Caco-2 (cell line): ENCODE results near the gene SAMSN1. TPM values are rescaled to one million over a fixed set of nuclear protein-coding genes. Genes with fewer than 3 reads are reported as not detected.

Source experiments
- BruUV-seq: library from RNA; stranded (reverse); fragments of 400-500 nt; replicated peaks from 2 replicates; lab custom pipeline; 2021; lab: Mats Ljungman, UMichigan
- CTCF ChIA-PET: fragments of 300-600 bp; sonication (Branson Sonifier 250); formaldehyde crosslinking; loops from one replicate; lab custom pipeline; 2022; ENCODE audit warnings: antibody characterized with exemption; lab: Charles Lee
- POLR2A ChIA-PET: fragments of 300-600 bp; sonication (Branson Sonifier 250); formaldehyde crosslinking; loops from one replicate; lab custom pipeline; 2022; ENCODE audit warnings: antibody characterized with exemption; lab: Charles Lee
- DNase-seq, 2 experiments: peaks; one replicate each; pipeline versions ENCODE4 v3.0.0 to v3.0.0-alpha.2; 2020 to 2022
- H3K27me3 ChIP-seq: replicated peaks from 2 replicates; pipeline ENCODE4 v1.6.0; 2011; ENCODE audit warnings: low read length; ENCODE audit not compliant: control insufficient read depth, insufficient read depth
- H3K36me3 ChIP-seq: 2 replicates; pipeline ENCODE4 v1.5.1; 2011; ENCODE audit warnings: low read length; ENCODE audit not compliant: control insufficient read depth, insufficient read depth
- H3K4me1 ChIP-seq: fragments of 250-450 bp; sonication (Bioruptor Pico); 2 replicates; pipeline ENCODE4 v1.5.1; 2020; ENCODE audit warnings: mild to moderate bottlenecking
- H3K4me3 ChIP-seq: 2 replicates; pipeline ENCODE4 v1.5.1; 2011; ENCODE audit warnings: low read depth, mild to moderate bottlenecking, control low read depth, low read length
- H3K9me3 ChIP-seq: fragments of 250-450 bp; sonication (Bioruptor Pico); 2 replicates; pipeline ENCODE4 v1.5.1; 2020; ENCODE audit warnings: mild to moderate bottlenecking, moderate library complexity
- H3K27ac Mint-ChIP-seq: one replicate; pipeline ENCODE4 v1.8.0; 2022; ENCODE audit warnings: mixed read lengths; ENCODE audit not compliant: unreplicated experiment
- H3K27me3 Mint-ChIP-seq: one replicate; pipeline ENCODE4 v1.8.0; 2022; ENCODE audit warnings: mixed read lengths; ENCODE audit not compliant: insufficient read depth, unreplicated experiment
- H3K36me3 Mint-ChIP-seq: one replicate; pipeline ENCODE4 v1.8.0; 2022; ENCODE audit warnings: mild to moderate bottlenecking, mixed read lengths; ENCODE audit not compliant: insufficient read depth, unreplicated experiment
- H3K4me1 Mint-ChIP-seq: one replicate; pipeline ENCODE4 v1.8.0; 2022; ENCODE audit warnings: low read depth, mixed read lengths; ENCODE audit not compliant: unreplicated experiment
- H3K4me3 Mint-ChIP-seq: one replicate; pipeline ENCODE4 v1.8.0; 2022; ENCODE audit warnings: mild to moderate bottlenecking, moderate library complexity, mixed read lengths; ENCODE audit not compliant: unreplicated experiment
- H3K9me3 Mint-ChIP-seq: one replicate; pipeline ENCODE4 v1.8.0; 2022; ENCODE audit warnings: mixed read lengths; ENCODE audit not compliant: unreplicated experiment
- intact Hi-C: fragments of 100-400 bp; cut with micrococcal nuclease; formaldehyde crosslinking; loops from one replicate; pipeline ENCODE4 v1.10.0; 2022; ENCODE audit not compliant: unreplicated experiment
- total RNA-seq: library from RNA; stranded (reverse); gene quantifications from 2 replicates; pipeline ENCODE4 v1.2.3, GENCODE V29; 2022
- TF ChIP-seq, protein P1 (sequence below), 2 experiments: fragments of 200-600 bp in 1 of 2; IDR thresholded peaks; 1 replicate in 1 of 2; 2 replicates in 1 of 2; pipeline versions ENCODE4 v1.5.1 to v1.8.0; 2011 to 2022; ENCODE audit warnings: antibody characterized with exemption in 1 of 2, control low read depth in 1 of 2, inconsistent platforms in 1 of 2, low read depth in 1 of 2, low read length in 1 of 2, mild to moderate bottlenecking in 1 of 2, moderate library complexity in 1 of 2; ENCODE audit not compliant: insufficient read depth in 1 of 2, severe bottlenecking in 1 of 2, unreplicated experiment in 1 of 2

Gene SAMSN1
- total RNA-seq, 1 experiment from 2014 or later = not detected

DNA sequence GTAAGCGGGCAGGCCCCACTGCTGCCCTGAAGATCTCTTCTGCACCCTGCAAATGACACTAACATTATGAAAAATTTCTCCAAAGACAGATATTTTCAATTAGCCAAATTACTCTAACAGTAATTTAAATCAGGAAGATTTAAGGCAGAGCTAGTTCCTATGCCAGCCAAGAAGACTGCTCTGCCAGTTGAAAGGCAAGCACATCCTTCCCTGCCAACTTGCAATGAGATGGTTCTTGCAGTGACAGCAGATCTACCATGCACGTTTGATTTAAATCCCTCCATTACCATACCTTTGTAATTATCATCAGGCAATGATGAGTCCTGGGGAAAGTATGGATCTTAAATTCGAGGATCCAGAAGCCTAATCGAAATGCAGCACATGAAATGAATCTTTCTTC is 76.5 kb downstream of the SAMSN1 start:
- Histone ChIP-seq H3K4me3 (no peak overlapping the region), H3K36me3 (no peaks in the 10 kb centered on the region), H3K9me3 (no peaks in the 10 kb centered on the region), H3K4me1 (no peaks in the 10 kb centered on the region), H3K27me3 (no peaks in the 10 kb centered on the region)
- intact Hi-C loops = no loop called here
- Mint-ChIP-seq H3K27me3 (no peaks in the 10 kb centered on the region), H3K4me1 (no peaks in the 10 kb centered on the region), H3K36me3 (no peaks in the 10 kb centered on the region), H3K27ac (no peak overlapping the region), H3K4me3 (no peak overlapping the region), H3K9me3 (no peaks in the 10 kb centered on the region)
- POLR2A ChIA-PET = no interaction called here
- TF ChIP-seq, protein P1, sequence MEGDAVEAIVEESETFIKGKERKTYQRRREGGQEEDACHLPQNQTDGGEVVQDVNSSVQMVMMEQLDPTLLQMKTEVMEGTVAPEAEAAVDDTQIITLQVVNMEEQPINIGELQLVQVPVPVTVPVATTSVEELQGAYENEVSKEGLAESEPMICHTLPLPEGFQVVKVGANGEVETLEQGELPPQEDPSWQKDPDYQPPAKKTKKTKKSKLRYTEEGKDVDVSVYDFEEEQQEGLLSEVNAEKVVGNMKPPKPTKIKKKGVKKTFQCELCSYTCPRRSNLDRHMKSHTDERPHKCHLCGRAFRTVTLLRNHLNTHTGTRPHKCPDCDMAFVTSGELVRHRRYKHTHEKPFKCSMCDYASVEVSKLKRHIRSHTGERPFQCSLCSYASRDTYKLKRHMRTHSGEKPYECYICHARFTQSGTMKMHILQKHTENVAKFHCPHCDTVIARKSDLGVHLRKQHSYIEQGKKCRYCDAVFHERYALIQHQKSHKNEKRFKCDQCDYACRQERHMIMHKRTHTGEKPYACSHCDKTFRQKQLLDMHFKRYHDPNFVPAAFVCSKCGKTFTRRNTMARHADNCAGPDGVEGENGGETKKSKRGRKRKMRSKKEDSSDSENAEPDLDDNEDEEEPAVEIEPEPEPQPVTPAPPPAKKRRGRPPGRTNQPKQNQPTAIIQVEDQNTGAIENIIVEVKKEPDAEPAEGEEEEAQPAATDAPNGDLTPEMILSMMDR (IDR thresholded peaks at IDR 0.05; ENCODE audit: insufficient read depth in 1 of 2, low read depth in 1 of 2, low read length in 1 of 2, severe bottlenecking in 1 of 2, unreplicated experiment in 1 of 2) = no peak
- DNase-seq = no peak
- BruUV-seq = no TSS peak
- CTCF ChIA-PET = no interaction called here

DNA sequence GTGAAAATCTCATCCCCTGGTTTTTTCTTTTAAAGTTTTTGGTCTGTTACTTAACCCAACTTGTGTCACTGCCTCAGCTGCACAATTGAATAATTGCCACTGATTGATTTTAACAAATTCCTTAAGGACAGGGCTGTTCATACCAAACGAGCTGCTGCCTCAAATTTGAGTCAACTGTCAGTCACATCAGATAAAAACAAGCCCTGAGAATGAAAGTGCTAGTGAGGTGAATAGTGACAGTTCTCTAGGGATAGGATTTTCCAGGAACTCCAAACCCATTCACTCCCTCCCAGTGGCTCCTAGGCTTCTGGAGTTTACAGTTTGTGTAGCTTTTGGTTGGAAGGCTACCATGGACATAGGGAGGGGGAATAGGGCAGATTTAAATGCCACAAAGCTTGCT is 79.4 kb downstream of the SAMSN1 start:
- no peaks in the 10 kb centered on the region for H3K4me1 Mint-ChIP-seq
- ChIA-PET POLR2A (no interaction called here), CTCF (no interaction called here)
- H3K36me3 Mint-ChIP-seq = no peaks in the 10 kb centered on the region
- H3K27me3 Mint-ChIP-seq = no peaks in the 10 kb centered on the region
- H3K9me3 Mint-ChIP-seq = peaks cover 2% of the 10 kb centered on the region
- no peak overlapping the region for H3K4me3 Mint-ChIP-seq
- Histone ChIP-seq H3K9me3 (no peaks in the 10 kb centered on the region), H3K36me3 (no peaks in the 10 kb centered on the region), H3K4me1 (no peaks in the 10 kb centered on the region), H3K4me3 (no peak overlapping the region), H3K27me3 (no peaks in the 10 kb centered on the region)
- TF ChIP-seq, protein P1 (IDR thresholded peaks at IDR 0.05; ENCODE audit: insufficient read depth in 1 of 2, low read depth in 1 of 2, low read length in 1 of 2, severe bottlenecking in 1 of 2, unreplicated experiment in 1 of 2) = no peak
- intact Hi-C loops = no loop called here
- no peak overlapping the region for H3K27ac Mint-ChIP-seq
- BruUV-seq = no TSS peak
- no peak for DNase-seq

DNA sequence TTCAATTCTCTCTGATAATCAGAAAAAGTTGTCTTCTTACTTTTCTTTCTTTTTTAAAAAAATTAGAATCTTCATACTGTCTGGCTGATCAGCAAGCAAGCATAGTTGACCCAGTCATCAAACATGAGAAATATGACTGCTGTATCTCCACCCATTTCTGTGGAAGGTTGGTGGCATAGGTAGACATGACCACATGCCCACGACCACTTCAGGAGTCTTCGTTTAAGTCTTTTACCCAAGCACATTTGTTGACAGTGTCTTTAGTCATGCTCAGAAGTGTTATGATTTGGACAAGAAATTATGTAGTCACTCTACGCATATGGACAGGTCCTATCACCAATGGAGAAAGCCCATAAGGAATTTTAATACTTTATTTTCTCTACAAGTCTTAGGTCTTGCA is 88.4 kb downstream of the SAMSN1 start:
- Histone ChIP-seq H3K4me3 (no peak overlapping the region), H3K27me3 (no peaks in the 10 kb centered on the region), H3K4me1 (peaks cover 33% of the 10 kb centered on the region), H3K36me3 (no peaks in the 10 kb centered on the region), H3K9me3 (no peaks in the 10 kb centered on the region)
- BruUV-seq = no TSS peak
- H3K9me3 Mint-ChIP-seq = peaks cover 19% of the 10 kb centered on the region
- ChIA-PET POLR2A (interaction anchor here (1.2 kb wide), 1 partner anchor 75 kb away, joined by 3 read pairs; the partner anchor contains the start of gene HSPA13), CTCF (no interaction called here)
- H3K4me3 Mint-ChIP-seq = no peak overlapping the region
- H3K4me1 Mint-ChIP-seq = peaks cover 44% of the 10 kb centered on the region
- intact Hi-C loops = loop anchor here (1.0 to 10.0 kb wide), 2 partner anchors 243 to 407 kb away; no protein-coding TSS in a partner anchor
- H3K27ac Mint-ChIP-seq = no peak overlapping the region
- no peaks in the 10 kb centered on the region for H3K36me3 Mint-ChIP-seq
- DNase-seq = no peak
- TF ChIP-seq, protein P1 (IDR thresholded peaks at IDR 0.05; ENCODE audit: insufficient read depth in 1 of 2, low read depth in 1 of 2, low read length in 1 of 2, severe bottlenecking in 1 of 2, unreplicated experiment in 1 of 2) = no peak
- H3K27me3 Mint-ChIP-seq = no peaks in the 10 kb centered on the region
